CD4-positive, alpha-beta T cell treated with Interleukin-17A for 1 hour (primary cell): ENCODE measurements around the gene BCR.
A peak's percentile ranks its signal among the peaks of the same experiment; 100 is the strongest.

Experiments
- DNase-seq: peaks from one replicate; pipeline ENCODE4 v3.0.0-alpha.2; 2020

BCR gene

GRCh38 chr22:23202812-23203451 is 22.6 kb downstream of the BCR start:
- no peak for DNase-seq

GRCh38 chr22:23203452-23204124 is 23.3 kb downstream of the BCR start:
- DNase-seq: no peak

DNA sequence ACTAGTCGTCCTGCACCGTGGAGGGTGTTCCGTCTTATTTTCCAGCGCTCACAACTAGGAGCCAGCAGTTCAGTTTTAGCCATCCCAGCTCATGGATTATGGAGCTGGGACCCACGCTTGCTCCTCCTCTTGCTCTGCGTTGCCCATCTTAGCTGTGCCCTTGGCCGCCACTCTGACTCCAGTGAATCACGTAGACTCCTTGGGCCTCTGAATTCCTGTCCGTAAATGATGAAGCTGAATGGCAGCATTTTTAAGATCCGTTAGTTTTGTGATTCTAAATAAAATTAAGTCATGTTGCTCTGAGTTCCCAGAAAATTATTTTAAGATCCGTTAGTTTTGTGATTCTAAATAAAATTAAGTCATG is 23.8 kb downstream of the BCR start:
- no peak for DNase-seq

- no peak for DNase-seq
Observed at GRCh38 chr22:23204541-23205157, 24.3 kb downstream of the BCR start.

DNA sequence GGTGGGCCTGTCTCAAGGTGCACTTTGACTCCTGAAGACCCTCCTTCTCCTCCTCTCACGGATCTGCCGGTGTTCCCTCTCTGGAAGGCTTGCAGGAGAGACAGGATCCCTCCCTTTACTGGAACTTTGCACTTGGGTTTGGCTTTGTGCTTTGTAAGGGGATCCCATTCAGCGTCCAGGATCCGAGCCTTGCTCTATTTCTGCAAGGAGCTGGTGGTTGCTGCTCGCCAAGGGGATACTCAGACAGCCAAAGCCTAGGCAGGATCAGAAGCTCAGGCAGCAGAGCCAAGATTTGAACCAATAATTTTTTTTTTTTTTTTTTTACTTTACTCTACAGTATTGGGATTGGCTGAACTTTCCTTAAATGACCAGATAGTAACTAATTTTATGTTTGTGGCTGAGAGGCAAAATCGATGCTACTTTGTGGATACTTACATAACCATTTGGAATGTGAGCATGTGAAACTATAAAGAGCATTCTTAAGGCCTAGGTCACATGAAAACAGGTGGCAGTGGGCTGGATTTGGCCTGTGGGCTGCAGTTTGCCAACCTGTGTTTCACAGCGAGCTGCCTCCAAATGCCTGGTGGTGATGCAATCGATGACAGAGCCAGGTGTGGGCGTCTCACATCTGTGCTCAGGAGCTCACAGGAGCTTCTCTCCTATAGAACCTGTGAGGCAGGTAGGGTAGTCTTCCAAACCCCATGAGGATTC is 25.2 kb downstream of the BCR start:
- DNase-seq: no peak

GRCh38 chr22:23206915-23207314 is 26.6 kb downstream of the BCR start:
- no peak for DNase-seq

GRCh38 chr22:23207729-23208393 is 27.6 kb downstream of the BCR start:
- no peak for DNase-seq

GRCh38 chr22:23210428-23211170 is 30.3 kb downstream of the BCR start:
- DNase-seq: no peak

GRCh38 chr22:23211622-23212021 is 31.3 kb downstream of the BCR start:
- no peak for DNase-seq

GRCh38 chr22:23212061-23213021 is 32.0 kb downstream of the BCR start:
- DNase-seq: no peak

DNA sequence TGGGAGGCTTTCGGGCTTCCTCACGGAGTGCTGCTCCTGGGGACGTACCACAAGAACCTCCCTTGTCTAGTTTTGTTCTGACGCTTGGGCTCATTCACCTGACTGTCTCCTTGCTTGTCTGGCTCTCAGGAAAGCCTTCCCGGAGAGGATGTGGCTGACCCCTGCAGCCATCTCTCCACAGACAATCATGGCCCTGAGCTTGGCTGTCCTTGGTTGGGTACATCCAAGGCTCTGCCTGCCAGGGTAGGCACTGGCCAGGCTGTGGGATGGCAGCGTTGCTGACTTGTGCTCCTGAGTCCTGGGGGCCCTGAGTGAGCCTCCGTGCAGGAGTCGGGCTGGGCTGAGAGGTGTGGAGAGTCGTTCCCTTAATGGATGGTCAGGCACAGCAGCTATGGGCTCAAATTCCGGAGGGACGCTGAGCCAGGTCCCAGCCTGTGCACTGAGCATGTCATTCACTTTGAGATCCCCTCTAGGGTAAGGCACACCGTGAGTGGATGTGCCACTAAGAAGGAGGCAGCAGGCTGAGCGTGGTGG is 32.8 kb downstream of the BCR start:
- DNase-seq: no peak

DNA sequence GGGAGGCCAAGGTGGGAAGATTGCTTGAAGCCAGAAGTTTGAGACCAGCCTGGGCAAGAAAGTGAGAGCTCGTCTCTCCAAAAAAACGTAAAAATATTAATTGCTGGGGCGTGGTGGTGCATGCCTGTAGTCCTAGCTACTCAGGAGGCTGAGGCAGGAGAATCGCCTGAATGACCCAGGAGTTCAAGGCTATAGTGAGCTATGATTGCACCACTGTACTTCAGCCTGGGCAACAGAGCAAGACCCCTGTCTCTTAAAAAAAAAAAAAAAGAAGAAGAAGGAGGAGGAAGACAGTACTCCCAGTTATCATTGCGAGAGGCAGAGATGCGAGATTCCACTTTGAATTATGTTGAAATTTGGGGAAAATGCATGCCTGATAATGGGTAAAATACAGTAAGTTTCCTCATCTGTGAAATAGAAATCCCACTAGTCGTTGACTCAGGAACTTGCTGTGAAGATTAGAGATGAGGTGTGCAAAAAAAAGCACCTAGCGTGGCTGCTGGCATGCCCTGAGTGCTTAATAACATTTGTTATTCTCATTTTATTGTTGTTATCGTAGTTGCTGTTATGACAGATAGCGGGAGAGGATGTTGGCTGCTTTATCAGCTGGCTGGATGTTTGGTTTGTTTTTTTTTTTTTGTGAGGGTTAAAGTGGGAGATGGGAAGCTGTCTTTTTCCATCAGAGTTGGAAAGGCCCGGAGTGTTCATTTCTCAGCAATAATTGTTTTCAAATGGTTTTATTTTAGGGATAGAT is 33.4 kb downstream of the BCR start:
- no peak for DNase-seq

GRCh38 chr22:23214398-23214797 is 34.1 kb downstream of the BCR start:
- DNase-seq: no peak

- DNase-seq: no peak
Observed at GRCh38 chr22:23215294-23216241, 35.3 kb downstream of the BCR start.

DNA sequence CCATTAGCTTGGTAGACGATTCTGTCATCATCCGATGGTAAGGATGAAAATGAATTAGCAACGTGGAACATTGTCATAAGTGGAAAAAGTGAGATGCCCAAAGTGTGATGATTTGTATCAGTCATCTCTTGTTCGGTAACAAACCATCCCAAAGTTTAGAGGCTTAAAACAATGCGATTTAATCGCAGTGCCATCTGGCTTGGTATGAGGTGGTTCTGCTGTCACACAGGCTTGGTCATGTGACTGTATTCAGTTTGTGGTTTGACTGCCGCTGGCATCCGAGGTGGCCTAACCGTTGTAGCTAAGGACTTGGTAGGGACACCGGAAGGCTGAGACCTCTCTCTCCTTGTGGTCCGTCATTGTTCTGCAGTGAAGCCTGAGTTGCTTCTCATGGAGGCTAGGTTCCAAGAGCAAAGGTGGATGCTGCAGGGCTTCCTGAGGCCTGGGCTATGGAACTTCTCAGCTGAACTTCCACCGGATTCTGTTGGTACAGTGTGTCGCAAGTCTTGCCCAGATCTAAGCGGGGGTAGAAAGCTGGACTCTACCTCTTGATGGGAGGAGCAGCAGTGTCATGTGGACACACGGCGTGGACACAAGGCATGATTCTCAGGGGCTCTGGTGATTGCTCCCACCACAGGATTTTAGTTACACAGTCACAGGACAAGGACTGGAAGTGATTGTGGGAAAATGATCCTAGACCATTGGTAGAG is 36.3 kb downstream of the BCR start:
- DNase-seq: peak; percentile 62

DNA sequence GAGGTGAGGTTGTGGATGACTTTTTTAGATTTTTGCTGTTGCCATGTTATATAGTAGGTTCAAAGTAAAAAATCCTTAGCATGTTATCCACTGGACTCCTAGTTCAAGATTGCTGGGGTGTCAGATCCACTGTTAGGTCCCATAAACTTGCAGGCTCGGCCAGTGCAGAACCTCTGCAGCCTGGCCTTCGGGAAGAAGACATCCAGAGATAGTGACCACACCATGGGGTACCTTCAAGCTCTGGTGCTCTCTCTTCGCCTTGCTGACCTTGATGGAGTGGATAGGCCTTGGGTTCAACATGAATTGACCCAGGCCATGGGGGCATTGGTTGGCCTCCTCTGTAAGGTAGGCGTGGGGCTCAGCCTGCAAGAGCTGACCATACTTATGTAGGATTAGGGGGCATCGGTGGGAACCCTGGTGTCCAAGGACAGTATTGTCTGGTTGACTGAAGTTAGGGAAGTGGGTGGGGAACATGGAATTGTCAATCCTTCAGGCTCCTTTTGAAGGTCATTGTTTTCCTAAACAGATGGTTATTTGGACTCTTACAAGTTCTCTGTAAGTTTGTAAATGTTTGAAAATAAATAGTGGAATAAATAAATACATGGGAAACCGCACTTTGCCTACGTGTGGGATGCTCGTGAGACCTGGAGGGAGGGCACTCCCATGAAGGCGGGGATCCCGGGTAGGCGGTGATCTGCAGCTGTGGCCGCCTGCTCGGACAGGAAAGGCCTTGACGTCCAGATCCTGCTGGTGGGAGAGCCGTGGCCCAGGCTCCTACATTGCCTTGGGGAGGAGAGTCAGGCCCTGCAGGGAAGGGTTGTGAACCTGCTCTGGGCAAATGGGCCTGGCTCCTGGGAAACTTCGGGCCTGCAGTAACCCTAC is 37.1 kb downstream of the BCR start:
- no peak for DNase-seq
